OCI-LY1 (cell line): Measurements from ENCODE around the gene CAMK2D.

ENCODE experiments used
- CTCF ChIP-seq: fragments of 200-600 bp; sonication (generic), shearing (Covaris generic); IDR thresholded peaks from 2 replicates; pipeline ENCODE4 v1.5.1; 2017; ENCODE audit warnings: mild to moderate bottlenecking, antibody characterized with exemption, low read length, moderate library complexity, mixed read lengths
- EZH2 ChIP-seq: fragments of 200-600 bp; sonication (generic), shearing (Covaris generic); IDR thresholded peaks from 2 replicates; pipeline ENCODE4 v1.8.0; 2017; ENCODE audit warnings: borderline replicate concordance, mixed run types, mild to moderate bottlenecking, antibody characterized with exemption, low read length, moderate library complexity, mixed read lengths

DNA sequence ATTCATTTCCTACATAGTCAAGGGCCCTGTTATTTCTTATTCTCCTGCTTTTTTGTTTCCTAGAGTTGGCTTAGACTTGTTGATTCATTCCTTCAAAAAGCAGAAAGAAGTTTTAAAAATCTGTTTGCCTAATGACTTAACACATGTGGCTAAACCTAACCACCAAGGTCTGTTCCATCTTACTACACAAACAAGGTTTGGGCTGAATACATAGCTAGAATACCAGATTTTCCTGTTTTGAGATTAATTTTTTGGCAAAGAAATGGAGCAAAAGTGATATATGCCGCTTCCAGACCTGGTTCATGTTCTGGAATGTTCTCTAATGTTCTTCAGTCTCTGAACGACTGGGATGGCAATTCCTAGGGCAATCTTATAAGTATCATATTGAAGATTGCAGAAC lies 7.4 kb upstream of the CAMK2D start:
- TF ChIP-seq CTCF = no peak
- no peak for TF ChIP-seq EZH2
